ENCODE measurements around the gene TJP3. TPM values are rescaled to one million over a fixed set of nuclear protein-coding genes. Genes with fewer than 3 reads are reported as not detected.

TJP3 gene
- total RNA-seq, 4 donors from 2014 or later = 0.06 to 4.2 (median 0.17) TPM; not detected in 1

- Histone ChIP-seq H3K36me3 (no peaks in the 10 kb centered on the region), H3K27me3 (peaks cover 4 to 72% (median 30%) of the 10 kb centered on the region in 4 donors), H3K4me1 (peaks cover 11 to 36% (median 29%) of the 10 kb centered on the region in 4 donors), H3K27ac (replicated peaks in 1 of 4) (no peak overlapping the region), H3K4me3 (no peak overlapping the region), H3K9me3 (no peaks in the 10 kb centered on the region)
- no peak for TF ChIP-seq POLR2AphosphoS5 (IDR thresholded peaks at IDR 0.05)
- no peak for TF ChIP-seq EP300 (IDR thresholded peaks at IDR 0.05)
- intact Hi-C loops (cut with DNase I) = no loop called here
- WGBS = 83% methylated on average over 5 of the region's 5 CpGs
- DNase-seq (ENCODE audit: extremely low spot score) = no peak
Observed at GRCh38 chr19:3723110-3723488, 14.9 kb downstream of the TJP3 start.

DNA sequence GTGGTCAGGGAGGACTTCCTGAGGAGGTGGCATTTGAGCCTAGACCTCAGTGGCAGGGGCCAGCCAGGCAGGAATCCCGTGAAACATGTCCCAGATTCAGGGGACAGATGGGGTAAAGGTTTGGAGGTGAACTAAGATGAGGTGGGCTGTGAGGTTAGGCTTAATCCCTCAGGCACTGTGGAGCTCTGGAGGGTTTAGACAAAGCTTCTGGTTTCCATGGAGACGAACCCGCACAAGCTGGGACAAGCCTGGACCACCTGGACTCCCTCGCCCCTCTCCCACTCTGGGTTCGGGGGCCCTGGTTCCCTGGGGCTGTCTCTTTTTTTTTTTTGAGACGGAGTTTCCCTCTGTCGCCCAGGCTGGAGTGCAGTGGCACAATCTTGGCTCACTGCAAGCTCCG is 15.7 kb downstream of the TJP3 start:
- no peak for TF ChIP-seq CTCF (IDR thresholded peaks at IDR 0.05)
- TF ChIP-seq POLR2A (IDR thresholded peaks at IDR 0.05; ENCODE audit: low read depth) = no peak
- H3K9me3 ChIP-seq = peaks cover 0 to under 1% (median 0%) of the 10 kb centered on the region in 4 donors
- WGBS = 37% methylated on average over 7 of the region's 8 CpGs
- intact Hi-C loops (cut with DNase I) = no loop called here
- no peak for DNase-seq (ENCODE audit: extremely low spot score)
- no peak overlapping the region for H3K27ac ChIP-seq (replicated peaks in 1 of 4)
- H3K4me1 ChIP-seq = peaks cover 11 to 30% (median 24%) of the 10 kb centered on the region in 4 donors
- H3K36me3 ChIP-seq = no peaks in the 10 kb centered on the region
- H3K27me3 ChIP-seq = peaks cover 4 to 66% (median 30%) of the 10 kb centered on the region in 4 donors
- no peak overlapping the region for H3K4me3 ChIP-seq

DNA sequence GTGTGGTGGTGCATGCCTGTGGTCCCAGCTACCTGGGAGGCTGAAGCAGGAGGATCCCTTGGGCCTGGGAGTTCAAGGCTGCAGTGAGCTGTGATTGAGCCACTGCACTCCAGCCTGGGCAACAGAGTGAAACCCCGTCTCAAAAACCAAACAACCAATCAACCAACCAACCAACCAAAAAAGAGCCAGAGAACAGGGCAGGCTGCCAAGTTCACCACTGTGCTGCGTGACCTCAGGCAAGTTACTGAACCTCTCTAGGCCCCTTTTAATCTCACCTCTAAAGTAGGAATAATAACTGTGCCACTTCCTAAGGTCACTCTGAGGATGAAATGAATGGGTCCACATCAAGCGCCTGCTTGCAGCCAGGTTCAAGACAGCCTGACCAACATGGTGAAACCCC is 16.9 kb downstream of the TJP3 start:
- Histone ChIP-seq H3K27ac (replicated peaks in 1 of 4) (no peak overlapping the region), H3K36me3 (no peaks in the 10 kb centered on the region), H3K4me1 (peaks cover 11 to 25% (median 22%) of the 10 kb centered on the region in 4 donors), H3K4me3 (no peak overlapping the region), H3K9me3 (peaks cover 0 to 5% (median 0%) of the 10 kb centered on the region in 4 donors), H3K27me3 (peaks cover 0 to 53% (median 25%) of the 10 kb centered on the region in 4 donors)
- intact Hi-C loops (cut with DNase I) = no loop called here
- 82% methylated on average over 3 of the region's 3 CpGs for WGBS
- no peak for DNase-seq (ENCODE audit: extremely low spot score)
- TF ChIP-seq POLR2AphosphoS5 (IDR thresholded peaks at IDR 0.05) (no peak), EP300 (IDR thresholded peaks at IDR 0.05) (no peak), POLR2A (IDR thresholded peaks at IDR 0.05; ENCODE audit: low read depth) (no peak), CTCF (IDR thresholded peaks at IDR 0.05) (no peak)

DNA sequence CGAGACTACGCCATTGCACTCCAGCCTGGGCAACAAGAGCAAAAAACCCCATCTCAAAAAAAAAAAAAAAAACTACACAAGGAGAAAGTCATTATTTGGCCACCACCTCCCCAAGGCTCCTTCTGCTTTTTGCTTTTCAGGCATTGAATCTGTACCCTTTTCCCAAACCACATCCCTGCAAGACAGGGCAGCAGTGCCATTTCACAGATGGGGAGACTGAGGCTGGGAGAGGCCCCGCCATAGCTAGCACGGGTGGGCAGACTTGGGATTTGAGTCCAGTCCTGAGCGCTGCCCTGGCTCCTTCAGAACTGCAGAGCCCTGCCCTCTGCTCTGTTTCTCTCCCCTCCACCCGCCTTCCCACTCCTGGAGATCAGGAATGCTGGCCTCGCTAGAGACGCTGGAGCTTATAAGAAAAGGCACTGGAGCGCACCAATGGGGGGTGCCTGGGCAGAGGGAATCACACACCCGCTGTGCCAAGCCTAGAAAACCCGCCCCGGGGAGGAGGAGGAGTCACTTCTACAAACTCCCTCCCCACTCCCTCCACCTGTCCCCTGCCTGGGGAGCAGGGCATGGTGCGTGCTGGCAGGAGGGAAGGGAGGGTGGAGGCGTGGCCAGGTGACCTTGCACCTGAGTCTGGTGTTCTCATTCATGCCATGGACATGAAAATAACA is 17.6 kb downstream of the TJP3 start:
- Histone ChIP-seq H3K4me3 (no peak overlapping the region), H3K4me1 (peaks cover 11 to 20% (median 19%) of the 10 kb centered on the region in 4 donors), H3K36me3 (no peaks in the 10 kb centered on the region), H3K27ac (replicated peaks in 1 of 4) (no peak overlapping the region), H3K27me3 (peaks cover 0 to 47% (median 22%) of the 10 kb centered on the region in 4 donors), H3K9me3 (peaks cover 0 to 5% (median 0%) of the 10 kb centered on the region in 4 donors)
- DNase-seq (ENCODE audit: extremely low spot score) = no peak
- intact Hi-C loops (cut with DNase I) = no loop called here
- TF ChIP-seq CTCF (IDR thresholded peaks at IDR 0.05) (no peak), POLR2A (IDR thresholded peaks at IDR 0.05; ENCODE audit: low read depth) (no peak), EP300 (IDR thresholded peaks at IDR 0.05) (no peak), POLR2AphosphoS5 (IDR thresholded peaks at IDR 0.05) (no peak)
- WGBS = 37% methylated on average over 8 of the region's 14 CpGs

DNA sequence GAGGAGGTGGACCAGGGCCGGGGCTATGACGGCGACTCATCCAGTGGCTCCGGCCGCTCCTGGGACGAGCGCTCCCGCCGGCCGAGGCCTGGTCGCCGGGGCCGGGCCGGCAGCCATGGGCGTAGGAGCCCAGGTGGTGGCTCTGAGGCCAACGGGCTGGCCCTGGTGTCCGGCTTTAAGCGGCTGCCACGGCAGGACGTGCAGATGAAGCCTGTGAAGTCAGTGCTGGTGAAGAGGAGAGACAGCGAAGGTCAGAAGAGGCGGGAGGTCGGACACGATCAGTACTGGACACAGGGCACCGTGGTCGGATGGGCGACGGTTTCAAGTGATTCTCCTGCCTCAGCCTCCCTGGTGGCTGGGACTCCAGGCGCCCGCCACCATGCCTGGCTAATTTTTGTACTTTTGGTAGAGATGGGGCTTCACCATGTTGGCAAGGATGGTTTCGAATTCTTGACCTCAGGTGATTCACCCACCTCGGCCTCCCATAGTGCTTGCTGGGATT is 22.3 kb downstream of the TJP3 start:
- TF ChIP-seq POLR2A (IDR thresholded peaks at IDR 0.05; ENCODE audit: low read depth) (no peak), EP300 (IDR thresholded peaks at IDR 0.05) (no peak), CTCF (IDR thresholded peaks at IDR 0.05) (no peak), POLR2AphosphoS5 (IDR thresholded peaks at IDR 0.05) (no peak)
- no peak overlapping the region for H3K4me3 ChIP-seq
- H3K27me3 ChIP-seq = peaks cover 0 to 10% (median 0%) of the 10 kb centered on the region in 4 donors
- H3K4me1 ChIP-seq = no peaks in the 10 kb centered on the region
- H3K36me3 ChIP-seq = no peaks in the 10 kb centered on the region
- intact Hi-C loops (cut with DNase I) = no loop called here
- peaks cover 0 to 5% (median 0%) of the 10 kb centered on the region in 4 donors for H3K9me3 ChIP-seq
- DNase-seq (ENCODE audit: extremely low spot score) = no peak
- 94% methylated on average over 31 of the region's 32 CpGs for WGBS
- H3K27ac ChIP-seq (replicated peaks in 1 of 4) = no peak overlapping the region

Data from esophagus muscularis mucosa (tissue), 4 donors.